GM12872 (cell line): ENCODE results near the gene ITPRIPL2.

Experiments
- CTCF ChIP-seq: IDR thresholded peaks from 3 replicates; pipeline ENCODE4 v1.5.1; 2011; ENCODE audit warnings: low read depth, mild to moderate bottlenecking, low read length, moderate library complexity; ENCODE audit not compliant: insufficient read depth

Gene ITPRIPL2

GRCh38 chr16:19127674-19128131, 13.9 kb downstream of the ITPRIPL2 start:
- TF ChIP-seq CTCF: no peak

GRCh38 chr16:19128454-19129200, 14.9 kb downstream of the ITPRIPL2 start:
- no peak for TF ChIP-seq CTCF

GRCh38 chr16:19130385-19130784, 16.6 kb downstream of the ITPRIPL2 start:
- TF ChIP-seq CTCF: no peak

GRCh38 chr16:19130852-19131824, 17.4 kb downstream of the ITPRIPL2 start:
- TF ChIP-seq CTCF: no peak

- TF ChIP-seq CTCF: no peak
Measured at GRCh38 chr16:19131825-19132218, 18.1 kb downstream of the ITPRIPL2 start.

- no peak for TF ChIP-seq CTCF
Measured at GRCh38 chr16:19132255-19132654, 18.5 kb downstream of the ITPRIPL2 start.

- no peak for TF ChIP-seq CTCF
Measured at GRCh38 chr16:19132898-19133297, 19.1 kb downstream of the ITPRIPL2 start.
